Central memory CD8-positive, alpha-beta T cell (primary cell): ENCODE results near the gene OR51A2.

ENCODE experiments used
- ATAC-seq: fragments of 150-1000 bp; cut with Tn5 transposase; replicated peaks from 2 replicates; pipeline ENCODE4 v1.10.0; 2022; ENCODE audit warnings: mild to moderate bottlenecking, moderate FRiP score, moderate number of reproducible peaks; ENCODE audit not compliant: poor library complexity, severe bottlenecking; ENCODE audit errors: extremely low read depth
- DNase-seq, 2 donors: peaks; one replicate each; pipeline ENCODE4 v3.0.0; 2021; ENCODE audit warnings: low spot score in 2 of 2
- H3K27ac Mint-ChIP-seq: one replicate; pipeline ENCODE4 v1.8.0; 2022; ENCODE audit warnings: low read depth, mild to moderate bottlenecking, moderate library complexity, mixed read lengths
- H3K27me3 Mint-ChIP-seq: one replicate; pipeline ENCODE4 v1.8.0; 2022; ENCODE audit warnings: mixed read lengths
- H3K36me3 Mint-ChIP-seq: one replicate; pipeline ENCODE4 v1.8.0; 2022; ENCODE audit warnings: mild to moderate bottlenecking, moderate library complexity, mixed read lengths; ENCODE audit not compliant: insufficient read depth
- H3K4me1 Mint-ChIP-seq: one replicate; pipeline ENCODE4 v1.8.0; 2022; ENCODE audit warnings: mixed read lengths
- H3K4me3 Mint-ChIP-seq: one replicate; pipeline ENCODE4 v1.8.0; 2022; ENCODE audit warnings: mild to moderate bottlenecking, moderate library complexity, mixed read lengths
- H3K9me3 Mint-ChIP-seq: one replicate; pipeline ENCODE4 v1.8.0; 2022; ENCODE audit warnings: mixed read lengths

OR51A2 gene

GRCh38 chr11:4932751-4933150 is 22.8 kb downstream of the OR51A2 start:
- H3K27me3 Mint-ChIP-seq: peaks cover 9% of the 10 kb centered on the region
- DNase-seq (no peak), ATAC-seq (no peak)
- H3K4me3 Mint-ChIP-seq: no peak overlapping the region
- H3K4me1 Mint-ChIP-seq: no peaks in the 10 kb centered on the region
- peaks cover 5% of the 10 kb centered on the region for H3K9me3 Mint-ChIP-seq
- no peaks in the 10 kb centered on the region for H3K36me3 Mint-ChIP-seq
- H3K27ac Mint-ChIP-seq: no peak overlapping the region

- H3K4me3 Mint-ChIP-seq: no peak overlapping the region
- H3K36me3 Mint-ChIP-seq: no peaks in the 10 kb centered on the region
- no peak for DNase-seq
- no peak for ATAC-seq
- H3K4me1 Mint-ChIP-seq: no peaks in the 10 kb centered on the region
- H3K9me3 Mint-ChIP-seq: no peaks in the 10 kb centered on the region
- no peak overlapping the region for H3K27ac Mint-ChIP-seq
- no peaks in the 10 kb centered on the region for H3K27me3 Mint-ChIP-seq
These were observed 28.9 kb downstream of the OR51A2 start for GRCh38 chr11:4926608-4927007.

DNA sequence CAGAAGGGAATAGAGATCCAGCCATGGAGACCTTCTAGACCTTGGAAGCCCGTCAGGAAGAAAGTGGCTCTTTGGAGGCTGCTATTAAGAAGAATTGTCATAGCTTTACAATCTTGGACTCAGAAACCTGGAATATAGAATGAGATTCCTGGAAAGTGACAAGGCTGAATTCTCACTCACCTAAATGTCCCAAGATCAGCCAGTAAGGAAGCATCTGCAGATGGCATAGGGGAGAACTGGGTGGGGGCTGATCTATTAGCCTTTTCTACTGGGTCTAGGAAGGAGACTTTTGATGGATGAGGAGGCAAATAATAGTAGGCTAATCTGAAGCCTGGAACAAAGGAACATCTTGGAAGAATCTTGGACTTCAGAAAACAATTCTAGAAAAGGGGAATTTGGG is 31.3 kb downstream of the OR51A2 start, which contains the start of gene OR51G1:
TSS of gene OR51G1 (minus strand) at position 101 of the 400 bp plus-strand sequence. CDS start at position 101, 0 bp downstream.
- ATAC-seq: no peak
- no peak within 1 kb of the TSS for H3K4me3 Mint-ChIP-seq

GRCh38 chr11:4922304-4922703 is 33.2 kb downstream of the OR51A2 start:
- Mint-ChIP-seq H3K4me3 (no peak overlapping the region), H3K27me3 (no peaks in the 10 kb centered on the region), H3K36me3 (no peaks in the 10 kb centered on the region), H3K27ac (no peak overlapping the region), H3K9me3 (no peaks in the 10 kb centered on the region), H3K4me1 (no peaks in the 10 kb centered on the region)
- DNase-seq (no peak), ATAC-seq (no peak)

More for the DNA sequence above, 31.3 kb downstream of the OR51A2 start, which contains the start of gene OR51G1:
- DNase-seq: no peak
- Mint-ChIP-seq H3K27ac (no peak within 1 kb of the TSS), H3K27me3 (no peaks in the 10 kb centered on the region), H3K4me1 (no peaks in the 10 kb centered on the region), H3K36me3 (no peaks in the 10 kb centered on the region), H3K9me3 (no peaks in the 10 kb centered on the region)

DNA sequence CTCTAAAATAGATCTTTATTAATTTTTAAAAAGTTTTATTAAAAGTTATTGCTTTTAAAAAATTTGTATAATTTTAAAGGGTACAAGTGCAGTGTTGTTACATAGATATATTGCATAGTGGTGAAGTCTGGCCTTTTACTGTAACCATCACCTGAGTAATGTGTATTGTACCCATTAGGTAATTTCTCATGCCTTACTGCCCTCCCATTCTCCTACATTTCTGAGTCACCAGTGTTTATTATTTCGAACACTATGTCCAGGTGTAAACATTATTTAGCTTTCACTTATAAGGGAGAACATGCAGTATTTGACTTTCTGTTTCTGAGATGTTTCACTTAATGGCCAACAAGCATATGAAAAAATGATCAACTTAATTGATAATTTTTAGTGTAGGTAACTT is 33.7 kb downstream of the OR51A2 start:
- Mint-ChIP-seq H3K4me3 (no peak overlapping the region), H3K27ac (no peak overlapping the region), H3K27me3 (no peaks in the 10 kb centered on the region), H3K9me3 (no peaks in the 10 kb centered on the region), H3K4me1 (no peaks in the 10 kb centered on the region), H3K36me3 (no peaks in the 10 kb centered on the region)
- ATAC-seq: no peak
- DNase-seq: no peak

DNA sequence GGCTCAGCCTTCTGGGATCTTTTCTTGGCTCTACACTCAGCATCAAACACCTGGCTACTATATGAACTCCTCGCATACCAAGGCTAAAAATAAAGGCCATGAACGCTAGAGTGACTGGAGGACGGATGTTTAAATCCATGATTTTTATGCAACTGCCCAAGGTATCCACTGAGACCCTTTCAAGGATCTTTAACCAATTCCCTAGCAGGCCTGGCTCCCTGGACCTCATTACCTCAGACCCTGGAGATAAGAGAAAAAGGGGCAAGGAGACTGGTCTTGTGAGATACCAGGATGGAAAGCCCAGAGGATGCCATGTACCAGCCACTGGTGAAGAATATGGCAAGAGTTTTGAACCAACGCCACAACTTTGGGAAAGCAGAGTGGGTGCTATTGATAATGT is 36.3 kb downstream of the OR51A2 start, which contains the start of gene OR51G2:
TSS of gene OR51G2 (minus strand) at position 101 of the 400 bp plus-strand sequence. CDS start 3,687 bp downstream, outside the sequence.
- Mint-ChIP-seq H3K9me3 (no peaks in the 10 kb centered on the region), H3K27ac (no peak within 1 kb of the TSS), H3K36me3 (no peaks in the 10 kb centered on the region), H3K27me3 (no peaks in the 10 kb centered on the region), H3K4me3 (no peak within 1 kb of the TSS), H3K4me1 (no peaks in the 10 kb centered on the region)
- ATAC-seq: no peak
- DNase-seq: no peak

- ATAC-seq (no peak), DNase-seq (no peak)
- Mint-ChIP-seq H3K9me3 (no peaks in the 10 kb centered on the region), H3K27me3 (no peaks in the 10 kb centered on the region), H3K4me3 (no peak overlapping the region), H3K36me3 (peaks cover 1% of the 10 kb centered on the region), H3K4me1 (no peaks in the 10 kb centered on the region), H3K27ac (no peak overlapping the region)
These were observed 38.9 kb downstream of the OR51A2 start for GRCh38 chr11:4916581-4916980.
